NCI-H1694 treated with DMSO at 0.1 percent for 48 hours (cell line): ENCODE results near the gene NOX4.
"Not testable (repeated sequence)": the region's sequence is repeated elsewhere in the genome, so short reads cannot be mapped to it uniquely, and the experiment has no call there.

ENCODE experiments used
- DNase-seq: peaks from one replicate; lab custom pipeline; 2025; lab: John Stamatoyannopoulos, UW

NOX4 gene

GRCh38 chr11:89379976-89380771 lies 111.0 kb downstream of the NOX4 start:
- DNase-seq = not testable (repeated sequence)

GRCh38 chr11:89378986-89379385 lies 112.2 kb downstream of the NOX4 start:
- DNase-seq = not testable (repeated sequence)

- not testable (repeated sequence) for DNase-seq
These were observed 121.8 kb downstream of the NOX4 start for GRCh38 chr11:89369356-89369755.

GRCh38 chr11:89364856-89365255 lies 126.3 kb downstream of the NOX4 start:
- not testable (repeated sequence) for DNase-seq

DNA sequence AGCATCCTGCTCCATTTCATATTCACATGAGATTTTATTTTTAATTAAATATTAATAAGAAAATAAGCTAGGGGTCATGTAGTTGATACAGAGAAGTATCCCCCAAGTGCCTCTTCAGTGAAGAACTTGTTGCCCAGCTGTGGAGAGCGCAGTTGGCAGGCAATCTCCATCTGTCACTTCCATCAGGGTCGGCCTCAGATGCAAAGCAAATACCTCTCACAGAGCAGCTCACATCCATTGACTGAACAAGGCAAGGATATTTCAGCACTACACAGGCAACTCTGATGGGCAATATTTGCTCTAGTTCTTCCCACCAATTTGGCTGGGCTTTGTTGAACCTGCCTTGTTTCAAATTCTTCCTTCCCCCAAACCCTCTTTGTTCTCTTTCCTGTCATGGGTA lies 129.4 kb downstream of the NOX4 start:
- DNase-seq = no peak

DNA sequence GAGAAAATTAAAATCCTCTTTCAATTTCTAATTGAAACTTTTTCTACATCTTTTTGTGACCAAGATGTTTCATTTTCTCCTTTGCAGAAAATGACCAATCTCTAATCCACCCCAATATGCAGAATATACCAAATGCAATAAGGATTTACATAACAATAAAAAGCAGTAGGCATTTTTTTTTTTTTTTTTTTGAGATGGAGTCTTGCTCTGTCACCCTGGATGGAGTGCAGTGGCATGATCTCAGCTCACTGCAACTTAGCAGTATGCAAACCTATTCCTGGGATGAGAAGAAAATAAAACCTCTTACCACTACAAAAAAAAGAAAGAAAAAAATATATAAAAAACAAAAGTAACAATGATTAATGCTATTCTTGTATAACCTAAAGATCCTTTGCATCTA lies 132.0 kb downstream of the NOX4 start:
- DNase-seq = not testable (repeated sequence)

DNA sequence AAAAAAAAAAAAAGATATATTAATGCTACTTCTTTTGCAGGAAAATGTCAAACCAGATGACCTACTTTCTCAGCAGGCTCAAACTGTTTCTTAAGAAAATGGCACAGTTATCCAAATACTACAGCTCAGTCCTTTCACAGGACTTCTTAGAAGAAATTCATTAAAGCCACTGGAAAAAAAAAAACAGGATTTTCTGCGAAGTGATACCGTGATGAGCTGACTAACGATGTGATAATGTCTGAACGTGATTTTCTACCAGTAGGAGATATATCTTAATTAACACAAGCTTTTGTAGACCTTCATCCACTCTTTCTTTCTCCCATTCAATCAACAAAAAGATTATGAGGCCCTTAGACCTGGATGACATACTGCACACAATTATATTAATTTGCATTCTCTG lies 132.4 kb downstream of the NOX4 start:
- DNase-seq = no peak

- no peak for DNase-seq
These were observed 135.5 kb downstream of the NOX4 start for GRCh38 chr11:89355646-89356045.

DNA sequence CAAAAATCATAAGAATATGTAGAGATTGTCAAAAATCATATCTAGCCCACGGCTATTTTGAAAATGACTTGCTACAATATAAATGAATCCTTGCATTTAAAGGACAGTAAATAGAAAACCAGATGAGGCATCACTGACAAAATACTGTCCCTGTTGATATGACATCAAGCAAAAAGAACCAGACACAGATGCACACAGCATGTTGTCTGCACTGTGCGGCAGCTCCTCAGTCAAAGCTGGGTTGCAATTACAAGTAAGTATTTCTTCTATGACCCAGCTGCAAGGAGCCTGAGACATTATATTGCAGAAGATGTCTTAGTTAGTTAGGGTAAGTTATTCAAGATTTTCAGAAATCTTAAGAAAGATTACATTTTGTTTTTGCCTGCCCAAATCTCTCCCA lies 136.7 kb downstream of the NOX4 start:
- not testable (repeated sequence) for DNase-seq

DNA sequence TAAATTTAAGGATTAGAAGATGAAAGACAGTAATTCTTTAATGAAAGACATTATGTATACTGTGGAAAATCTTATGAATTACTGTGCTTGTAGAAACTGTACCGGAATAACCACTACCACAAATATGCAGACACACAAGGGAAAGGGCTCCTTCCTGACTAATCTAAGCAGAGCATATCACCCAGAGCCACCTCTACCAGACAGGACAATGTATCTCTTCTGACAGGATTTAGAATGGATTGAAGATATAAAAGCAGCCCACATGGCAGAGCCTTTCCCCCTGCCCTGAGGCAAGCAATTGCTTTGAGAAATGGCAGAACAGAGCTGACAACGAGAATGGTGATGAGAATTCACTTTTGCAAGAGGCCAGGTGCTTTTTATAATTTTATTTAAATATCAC lies 144.1 kb downstream of the NOX4 start:
- DNase-seq = no peak

GRCh38 chr11:89346601-89347000 lies 144.6 kb downstream of the NOX4 start:
- no peak for DNase-seq

DNA sequence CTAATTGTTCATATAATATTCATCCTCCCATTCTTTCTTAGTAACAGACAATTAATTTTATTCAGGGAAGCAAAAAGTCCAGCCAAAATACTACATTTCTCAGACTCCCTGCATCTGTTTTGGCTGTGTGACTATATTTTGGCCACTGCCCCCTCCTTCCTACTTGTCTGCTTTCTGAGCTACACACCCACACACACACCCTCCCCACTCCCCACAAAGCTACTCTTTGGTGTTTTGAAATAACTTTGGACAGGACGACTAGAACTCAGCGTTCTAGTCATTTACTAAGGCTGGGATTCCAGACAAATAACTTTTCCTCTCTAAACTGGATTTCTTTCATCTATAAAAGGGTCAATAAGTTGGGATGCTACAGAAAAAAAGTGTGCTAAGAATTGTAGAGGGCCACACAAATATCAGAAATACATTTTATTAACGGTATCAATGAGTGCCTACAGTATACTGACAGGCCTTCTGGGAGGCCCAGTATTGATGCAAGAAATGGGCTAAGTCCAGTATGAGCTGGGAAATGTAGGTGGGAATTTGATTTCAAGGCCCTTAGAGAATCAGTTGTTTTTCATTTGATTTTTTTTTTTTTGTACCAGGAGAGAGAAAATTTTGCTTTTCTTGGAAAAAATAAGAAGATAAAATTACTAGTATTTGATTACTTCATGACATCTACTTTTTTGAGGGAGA lies 148.1 kb downstream of the NOX4 start:
- DNase-seq = not testable (repeated sequence)

DNA sequence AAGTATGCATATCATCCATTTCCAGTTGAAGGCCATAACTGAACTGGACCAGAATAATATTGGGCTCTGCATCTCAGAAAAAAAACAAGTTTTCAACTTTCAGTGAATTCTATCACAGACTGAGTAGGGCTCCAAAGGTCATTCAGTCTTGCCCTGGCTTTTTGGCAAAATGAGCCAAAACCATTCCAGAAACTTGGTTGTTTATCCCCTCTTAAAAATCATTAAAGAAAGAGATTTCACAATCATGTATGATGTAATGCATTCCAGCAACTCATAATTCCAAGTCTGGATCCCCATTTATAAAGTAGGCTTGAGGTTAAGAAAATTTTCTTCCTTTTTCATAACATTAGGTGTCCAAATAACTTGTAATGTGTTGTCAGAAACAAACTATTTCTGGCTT lies 150.7 kb downstream of the NOX4 start:
- DNase-seq = not testable (repeated sequence)

GRCh38 chr11:89338073-89338472 lies 153.1 kb downstream of the NOX4 start:
- DNase-seq = not testable (repeated sequence)

DNA sequence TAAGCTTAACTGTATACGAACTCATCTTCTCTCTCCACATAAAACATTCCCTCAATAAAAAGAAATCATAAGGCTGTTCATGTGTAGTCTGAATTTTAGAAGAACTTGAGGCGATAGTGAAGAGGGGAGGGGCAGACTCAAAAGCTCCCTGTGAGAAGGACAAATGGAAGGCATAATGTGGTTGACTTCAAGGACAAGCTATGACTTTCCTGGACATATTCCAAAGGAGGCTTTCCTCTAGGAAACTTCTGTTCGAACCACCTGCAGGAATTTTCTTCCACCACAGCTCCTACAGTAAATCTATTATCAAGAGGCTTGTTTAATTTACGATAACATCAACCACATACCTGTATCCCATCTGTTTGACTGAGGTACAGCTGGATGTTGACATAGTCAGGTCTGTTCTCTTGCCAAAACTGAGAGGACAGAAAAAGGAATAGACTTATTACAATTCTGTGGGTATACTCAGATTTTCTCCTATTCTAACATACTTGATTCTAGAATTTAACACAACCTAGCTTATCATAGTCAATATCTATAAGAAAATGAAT lies 154.0 kb downstream of the NOX4 start:
- DNase-seq = not testable (repeated sequence)

DNA sequence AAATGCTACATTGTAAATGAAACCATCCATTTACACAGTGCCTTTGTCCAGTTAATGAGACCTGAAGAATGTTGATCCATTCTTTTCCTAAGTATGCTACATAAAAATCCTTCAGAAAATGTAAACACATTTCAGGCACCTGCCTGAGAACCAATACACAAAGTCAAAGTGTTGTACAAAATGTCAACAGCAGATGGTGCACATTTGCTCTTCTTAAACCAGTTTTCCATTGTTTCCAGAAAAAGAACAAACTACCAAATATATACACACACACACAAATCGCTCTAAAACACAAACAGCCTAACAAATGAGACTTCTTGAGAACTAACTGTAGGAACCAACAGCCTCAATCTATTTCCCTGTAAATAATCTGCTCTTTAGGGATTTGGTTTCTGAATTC lies 157.5 kb downstream of the NOX4 start:
- not testable (repeated sequence) for DNase-seq

DNA sequence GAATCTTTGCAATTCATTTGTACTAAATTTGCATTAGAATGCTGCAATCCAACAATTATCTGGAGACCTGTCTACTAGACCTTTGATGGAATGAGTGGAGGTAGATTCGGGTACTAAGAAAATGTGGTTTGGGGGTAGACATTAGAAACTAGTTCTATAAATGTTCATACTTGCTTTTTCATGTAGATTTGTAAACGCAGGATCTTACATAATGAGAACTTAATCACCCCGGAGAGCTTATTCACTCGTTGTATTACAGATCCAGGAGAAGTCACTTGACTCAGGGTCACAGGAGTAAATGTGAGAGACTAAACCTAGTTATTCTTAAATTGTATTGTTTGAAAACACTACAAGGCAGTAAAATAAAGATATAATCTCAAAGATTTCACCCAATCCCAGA lies 159.2 kb downstream of the NOX4 start:
- DNase-seq = not testable (repeated sequence)

- DNase-seq = no peak
These were observed 163.3 kb downstream of the NOX4 start for GRCh38 chr11:89327885-89328284.

DNA sequence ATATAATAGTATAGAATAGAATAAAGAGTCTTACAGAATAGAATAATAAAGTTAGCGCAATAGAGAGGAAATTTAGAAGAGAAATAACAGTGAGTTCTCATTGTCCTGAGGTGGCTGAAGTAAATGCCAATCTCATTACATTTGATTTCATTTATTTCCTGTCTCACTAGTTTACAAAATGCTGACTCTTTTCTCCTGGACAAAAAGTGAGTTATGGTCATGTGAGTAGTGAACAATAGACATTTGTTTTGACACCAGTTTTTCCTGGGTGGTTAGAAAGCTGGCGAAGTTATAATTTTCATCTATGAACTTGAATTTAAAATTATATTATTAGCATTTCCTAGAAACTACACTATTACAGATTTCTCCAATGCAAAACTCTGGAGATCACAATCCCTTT lies 169.8 kb downstream of the NOX4 start:
- DNase-seq = no peak

DNA sequence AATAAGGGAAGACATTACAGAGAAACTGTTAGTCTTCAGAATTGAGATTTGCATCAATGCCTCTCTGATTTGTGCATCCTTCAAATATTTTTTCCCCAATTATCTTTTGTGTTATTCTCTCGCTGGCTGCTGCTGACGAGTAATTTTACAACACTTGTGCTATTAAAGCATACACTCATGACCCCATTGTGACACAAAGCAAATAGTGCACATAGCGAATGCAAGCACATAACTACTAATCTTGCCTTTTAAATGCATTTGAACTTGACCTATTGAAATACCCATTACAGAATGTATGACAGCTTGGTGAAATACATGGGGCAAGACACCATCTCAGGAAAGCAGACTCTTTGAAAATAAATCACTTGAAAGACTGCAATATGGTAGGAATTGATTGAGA lies 180.6 kb downstream of the NOX4 start:
- DNase-seq = not testable (repeated sequence)

- DNase-seq = not testable (repeated sequence)
These were observed 181.7 kb downstream of the NOX4 start for GRCh38 chr11:89309321-89309985.

- DNase-seq = not testable (repeated sequence)
These were observed 182.9 kb downstream of the NOX4 start for GRCh38 chr11:89308272-89308671.
